K562 (cell line): Measurements from ENCODE around the gene RNF217. TPM values are rescaled to one million over a fixed set of nuclear protein-coding genes. Genes with fewer than 3 reads are reported as not detected.

Experiments
- ATAC-seq: fragments of 200-7000 bp; cut with Tn5 transposase; 3 replicates; pipeline ENCODE4 v1.9.1; 2020; ENCODE audit warnings: moderate library complexity
- BruUV-seq: library from RNA; stranded (reverse); fragments of 400-500 nt; replicated peaks from 2 replicates; lab custom pipeline; 2021; lab: Mats Ljungman, UMichigan
- CTCF ChIA-PET: fragments of 300-600 bp; formaldehyde crosslinking; extraction: SDS; loops from one replicate; lab custom pipeline; 2021; ENCODE audit warnings: low intra/inter-chr PET ratio; lab: Yijun Ruan, JAX
- POLR2A ChIA-PET: fragments of 300-600, 350-650 bp; sonication (Branson Sonifier 250); formaldehyde crosslinking; extraction: SDS; loops from one replicate; lab custom pipeline; 2021; ENCODE audit warnings: antibody characterized with exemption, inconsistent platforms; lab: Yijun Ruan, JAX
- DNase-seq, 4 experiments: peaks; one replicate each; pipeline versions ENCODE4 v3.0.0 to v3.0.0-alpha.2; 2011 to 2018; ENCODE audit warnings: low spot score in 3 of 4, mixed read lengths in 3 of 4; ENCODE audit errors: extremely low read depth in 1 of 4
- FAIRE-seq: peaks from 2 replicates; lab custom pipeline; 2011; peaks lifted over from hg19 to GRCh38; lab: Jason Lieb, UNC
- H2AFZ ChIP-seq: 2 replicates; pipeline ENCODE4 v1.6.0; 2011; ENCODE audit warnings: low read depth, low read length, control low read depth, inconsistent platforms
- H3K27ac ChIP-seq: fragments of 200-600 bp; 3 replicates; pipeline ENCODE4 v1.8.0; 2011; ENCODE audit warnings: low read depth, mild to moderate bottlenecking, control low read depth, inconsistent platforms, low read length, moderate library complexity, mixed read lengths; ENCODE audit errors: extremely low read depth
- H3K27me3 ChIP-seq, 2 experiments: fragments of 300-600 bp in 1 of 2; 2 replicates in 1 of 2; 3 replicates in 1 of 2; pipeline versions ENCODE4 v1.6.0 to v1.8.0; 2011; ENCODE audit warnings: inconsistent platforms in 2 of 2, low read length in 2 of 2, mild to moderate bottlenecking in 1 of 2, mixed read lengths in 1 of 2, moderate library complexity in 1 of 2; ENCODE audit not compliant: control insufficient read depth in 2 of 2, insufficient read depth in 2 of 2
- H3K36me3 ChIP-seq: fragments of 300-600 bp; 3 replicates; pipeline ENCODE4 v1.8.0; 2011; ENCODE audit warnings: mild to moderate bottlenecking, low read length, inconsistent platforms; ENCODE audit not compliant: control insufficient read depth, insufficient read depth
- H3K4me1 ChIP-seq, 2 experiments: fragments of 200-600 bp in 1 of 2; replicated peaks in 1 of 2; 2 replicates in 1 of 2; 3 replicates in 1 of 2; pipeline versions ENCODE4 v1.5.1 to v1.8.0; 2011; ENCODE audit warnings: inconsistent platforms in 2 of 2, low read length in 2 of 2, mild to moderate bottlenecking in 1 of 2, mixed read lengths in 1 of 2, moderate library complexity in 1 of 2; ENCODE audit not compliant: control insufficient read depth in 2 of 2, insufficient read depth in 2 of 2
- H3K4me2 ChIP-seq: 2 replicates; pipeline ENCODE4 v1.6.1; 2011; ENCODE audit warnings: low read length, control low read depth, inconsistent platforms, mixed read lengths; ENCODE audit not compliant: insufficient read depth
- H3K4me3 ChIP-seq: fragments of 200-600 bp; sonication (generic), shearing (Covaris generic); 2 replicates; pipeline ENCODE4 v1.5.1; 2016; ENCODE audit warnings: control low read depth, inconsistent platforms
- H3K79me2 ChIP-seq: fragments of 200-600 bp; 3 replicates; pipeline ENCODE4 v1.8.0; 2011; ENCODE audit warnings: low read length, inconsistent platforms; ENCODE audit not compliant: control insufficient read depth, insufficient read depth
- H3K9ac ChIP-seq, 2 experiments: 2 replicates each; pipeline versions ENCODE4 v1.6.0 to v1.6.1; 2011; ENCODE audit warnings: low read depth in 2 of 2, low read length in 2 of 2, control low read depth in 1 of 2, inconsistent platforms in 1 of 2, mild to moderate bottlenecking in 1 of 2, mixed read lengths in 1 of 2; ENCODE audit not compliant: insufficient read depth in 1 of 2
- H3K9me1 ChIP-seq: one replicate; pipeline ENCODE4 v1.6.0; 2011; ENCODE audit warnings: inconsistent platforms, mild to moderate bottlenecking, low read length, moderate library complexity; ENCODE audit not compliant: control insufficient read depth, insufficient read depth
- H3K9me3 ChIP-seq: replicated peaks from 2 replicates; pipeline ENCODE4 v1.5.1; 2011; ENCODE audit warnings: low read depth, low read length, inconsistent platforms; ENCODE audit not compliant: control insufficient read depth, insufficient read depth
- H4K20me1 ChIP-seq: replicated peaks from 2 replicates; pipeline ENCODE4 v1.6.1; 2011; ENCODE audit warnings: low read length, inconsistent platforms, mixed read lengths; ENCODE audit not compliant: control insufficient read depth, insufficient read depth
- ARID1B ChIP-seq: fragments of 450-650 bp; IDR thresholded peaks from 2 replicates; pipeline ENCODE4 v1.6.1; 2016; ENCODE audit warnings: antibody characterized with exemption, mild to moderate bottlenecking, inconsistent platforms
- NCOA4 ChIP-seq: fragments of 450-650 bp; IDR thresholded peaks from 2 replicates; pipeline ENCODE4 v1.6.1; 2018; ENCODE audit warnings: mild to moderate bottlenecking; ENCODE audit not compliant: partially characterized antibody
- POLR2B ChIP-seq: fragments of 450-650 bp; IDR thresholded peaks from 2 replicates; pipeline ENCODE4 v1.6.1; 2018; ENCODE audit warnings: low read depth; ENCODE audit not compliant: partially characterized antibody
- THRA ChIP-seq: fragments of 450-650 bp; IDR thresholded peaks from 2 replicates; pipeline ENCODE4 v1.6.1; 2017; ENCODE audit warnings: mild to moderate bottlenecking, moderate library complexity
- TSHZ1 ChIP-seq: fragments of 250-450 bp; sonication (Bioruptor Pico); IDR thresholded peaks from 2 replicates; pipeline ENCODE4 v1.4.0; 2020; ENCODE audit warnings: mild to moderate bottlenecking, moderate library complexity
- ZBTB34 ChIP-seq: fragments of 250-450 bp; sonication (Bioruptor Pico); IDR thresholded peaks from 2 replicates; pipeline ENCODE4 v1.8.0; 2021; ENCODE audit warnings: mild to moderate bottlenecking, moderate library complexity
- ZBTB43 ChIP-seq: sonication (generic); formaldehyde crosslinking; IDR thresholded peaks from 2 replicates; pipeline ENCODE4 v1.8.0; 2023; ENCODE audit warnings: mild to moderate bottlenecking, missing genetic modification reagents
- WGBS: fragments of 100-300 bp; shearing (Covaris generic); methylation state at CpG from one replicate; pipeline ENCODE4 v1.1.6; 2016; ENCODE audit warnings: low coverage, mixed read lengths; ENCODE audit not compliant: insufficient coverage; ENCODE audit errors: missing lambda C conversion rate; 5-methylcytosine and 5-hydroxymethylcytosine counted together
- in situ Hi-C: fragments of 300-500 bp; cut with MboI; formaldehyde crosslinking; loops from 4 replicates; pipeline ENCODE4 v1.15.0; 2018; ENCODE audit warnings: inconsistent platforms, mixed read lengths
- intact Hi-C: fragments of 100-400 bp; cut with micrococcal nuclease; formaldehyde crosslinking; loops from 2 replicates; pipeline ENCODE4 v1.14.2; 2022
- polyA plus RNA-seq, 8 experiments: library from polyadenylated mRNA; depleted of rRNA in 4 of 8; stranded (reverse) in 5 of 8; unstranded in 3 of 8; fragments of >200 nt; fragmentation: Nextera tagmentation in 2 of 8; fragmentation: Illumina TruSeq in 1 of 8; extraction: Ambion mirVana in 2 of 8; extraction: Trizol in 1 of 8; gene quantifications; 2 replicates each; pipeline versions ENCODE4 v1.2.1 to v1.2.3, GENCODE V29; 2011 to 2014; ENCODE audit warnings: inconsistent platforms in 1 of 8, missing spikeins in 1 of 8
- total RNA-seq, 7 experiments: library from RNA; depleted of rRNA in 6 of 7; stranded (reverse); fragments of >200 nt in 6 of 7; fragmentation: Illumina TruSeq in 2 of 7; extraction: Trizol in 2 of 7; gene quantifications; 2 replicates each; pipeline versions ENCODE4 v1.2.1 to v1.2.3, GENCODE V29; 2011 to 2021; ENCODE audit warnings: low replicate concordance in 1 of 7

The RNF217 gene
- total and polyA plus RNA-seq, 9 of the 15 experiments (the other 6 are each of a cell fraction or from before 2014, with no cell fraction given): 2.9 to 25.6 (median 12.0) TPM

GRCh38 chr6:124995645-124996325 is 33.5 kb downstream of the RNF217 start:
- WGBS: 88% methylated on average over 6 of the region's 8 CpGs
- no peak for ATAC-seq
- TF ChIP-seq ZBTB43 (CRISPR knock-in tag) (no peak), ARID1B (no peak), ZBTB34 (no peak), NCOA4 (no peak), THRA (no peak), POLR2B (no peak), TSHZ1 (CRISPR knock-in tag) (no peak)
- TF ChIP-seq, all 486 proteins: peak for 0
- in situ Hi-C loops (no loop called here), intact Hi-C loops (no loop called here)
- H3K36me3 ChIP-seq: peaks cover 21% of the 10 kb centered on the region
- no peak overlapping the region for H3K27ac ChIP-seq
- FAIRE-seq (no peak), DNase-seq (no peak)
- ChIA-PET CTCF (no interaction called here), POLR2A (interaction anchor here (1.3 kb wide), 1 partner anchor 10 kb away, joined by 3 read pairs; no protein-coding TSS in a partner anchor)
- BruUV-seq: no TSS peak
- 0 out of 2 replicates have a peak, but pooled peaks cover 3% of the 10 kb centered on the region for H4K20me1 ChIP-seq
- H3K27me3 ChIP-seq: no peaks in the 10 kb centered on the region
- H3K9ac ChIP-seq: no peak overlapping the region
- H3K79me2 ChIP-seq: peaks cover 72% of the 10 kb centered on the region
- no peak overlapping the region for H3K4me2 ChIP-seq
- H3K9me3 ChIP-seq: no peaks in the 10 kb centered on the region
- H2AFZ ChIP-seq: no peak overlapping the region
- H3K9me1 ChIP-seq: no peaks in the 10 kb centered on the region
- peaks cover 0 to 5% of the 10 kb centered on the region in 2 experiments; a peak in 2 of 5 replicates for H3K4me1 ChIP-seq
- no peak overlapping the region for H3K4me3 ChIP-seq
